GM12801 (cell line): ENCODE data around the gene BSG.

Source experiments
- TF ChIP-seq, protein P1 (sequence below): IDR thresholded peaks from one replicate; pipeline ENCODE4 v1.5.1; 2011; ENCODE audit warnings: control low read depth; ENCODE audit not compliant: insufficient read length; ENCODE audit errors: extremely low read depth

The BSG gene

DNA sequence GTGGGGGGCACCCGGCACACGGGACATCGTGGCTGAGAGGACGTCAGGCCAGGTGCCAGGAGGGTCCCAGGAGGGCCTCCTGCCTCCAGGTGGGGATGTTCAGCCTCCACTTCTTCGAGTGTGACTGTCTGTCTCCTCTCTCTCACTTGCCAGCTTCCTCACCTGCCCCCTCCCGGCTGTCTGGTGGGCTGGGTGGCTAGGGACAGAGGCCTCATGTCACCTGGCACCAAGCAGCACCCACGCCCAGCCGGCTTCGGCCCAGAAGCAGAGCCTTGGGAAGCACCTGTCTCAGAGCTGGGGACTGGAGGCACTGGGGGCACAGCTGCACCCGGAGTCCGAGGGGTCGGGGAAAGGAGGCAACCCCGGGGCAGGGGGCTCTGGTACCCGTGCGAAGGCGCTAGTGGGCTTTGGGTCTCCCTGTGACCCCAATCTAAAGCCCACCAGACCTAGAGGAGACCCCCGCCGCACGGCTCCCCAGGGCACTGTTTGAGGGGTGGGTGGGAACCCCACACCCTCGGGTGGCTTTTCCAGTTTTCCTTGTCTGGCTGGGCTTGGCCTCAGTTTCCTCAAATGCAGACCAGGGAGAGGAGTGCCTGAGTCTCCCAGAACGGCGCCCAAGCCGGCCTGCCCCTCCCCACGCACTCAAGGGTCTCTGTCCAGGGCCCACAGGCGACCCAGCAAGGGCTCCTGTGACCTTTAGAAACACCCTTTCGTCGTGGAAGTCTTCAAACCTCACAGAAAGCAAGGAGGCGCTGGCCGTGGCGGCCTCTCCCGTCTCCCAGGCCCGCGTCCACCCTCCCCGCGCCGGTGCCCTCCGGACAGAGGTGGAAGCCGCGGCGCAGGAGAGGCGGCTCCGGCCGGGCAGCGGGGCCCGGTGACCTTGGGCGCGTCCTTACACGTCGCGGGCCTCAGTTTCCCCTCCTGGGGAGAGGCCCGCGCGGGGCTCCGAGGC, 16.6 kb downstream of the BSG start:
- TF ChIP-seq, protein P1, sequence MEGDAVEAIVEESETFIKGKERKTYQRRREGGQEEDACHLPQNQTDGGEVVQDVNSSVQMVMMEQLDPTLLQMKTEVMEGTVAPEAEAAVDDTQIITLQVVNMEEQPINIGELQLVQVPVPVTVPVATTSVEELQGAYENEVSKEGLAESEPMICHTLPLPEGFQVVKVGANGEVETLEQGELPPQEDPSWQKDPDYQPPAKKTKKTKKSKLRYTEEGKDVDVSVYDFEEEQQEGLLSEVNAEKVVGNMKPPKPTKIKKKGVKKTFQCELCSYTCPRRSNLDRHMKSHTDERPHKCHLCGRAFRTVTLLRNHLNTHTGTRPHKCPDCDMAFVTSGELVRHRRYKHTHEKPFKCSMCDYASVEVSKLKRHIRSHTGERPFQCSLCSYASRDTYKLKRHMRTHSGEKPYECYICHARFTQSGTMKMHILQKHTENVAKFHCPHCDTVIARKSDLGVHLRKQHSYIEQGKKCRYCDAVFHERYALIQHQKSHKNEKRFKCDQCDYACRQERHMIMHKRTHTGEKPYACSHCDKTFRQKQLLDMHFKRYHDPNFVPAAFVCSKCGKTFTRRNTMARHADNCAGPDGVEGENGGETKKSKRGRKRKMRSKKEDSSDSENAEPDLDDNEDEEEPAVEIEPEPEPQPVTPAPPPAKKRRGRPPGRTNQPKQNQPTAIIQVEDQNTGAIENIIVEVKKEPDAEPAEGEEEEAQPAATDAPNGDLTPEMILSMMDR, result no peak

DNA sequence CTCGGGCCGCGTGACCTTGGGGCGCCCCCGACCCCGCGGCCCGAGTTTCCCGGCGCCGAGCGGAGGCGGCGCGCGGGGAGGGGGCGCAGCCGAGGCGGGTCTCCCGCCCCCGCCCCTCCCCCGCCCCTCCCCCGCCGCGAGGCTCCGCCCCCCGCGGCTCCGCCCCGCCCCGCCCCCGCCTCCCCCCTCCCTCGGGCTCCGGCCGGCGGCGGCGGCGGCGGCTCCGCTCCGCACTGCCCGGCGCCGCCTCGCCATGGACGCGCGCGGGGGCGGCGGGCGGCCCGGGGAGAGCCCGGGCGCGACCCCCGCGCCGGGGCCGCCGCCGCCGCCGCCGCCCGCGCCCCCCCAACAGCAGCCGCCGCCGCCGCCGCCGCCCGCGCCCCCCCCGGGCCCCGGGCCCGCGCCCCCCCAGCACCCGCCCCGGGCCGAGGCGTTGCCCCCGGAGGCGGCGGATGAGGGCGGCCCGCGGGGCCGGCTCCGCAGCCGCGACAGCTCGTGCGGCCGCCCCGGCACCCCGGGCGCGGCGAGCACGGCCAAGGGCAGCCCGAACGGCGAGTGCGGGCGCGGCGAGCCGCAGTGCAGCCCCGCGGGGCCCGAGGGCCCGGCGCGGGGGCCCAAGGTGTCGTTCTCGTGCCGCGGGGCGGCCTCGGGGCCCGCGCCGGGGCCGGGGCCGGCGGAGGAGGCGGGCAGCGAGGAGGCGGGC, 17.4 kb downstream of the BSG start, which contains the start of gene HCN2:
Gene HCN2 (plus strand): TSS at position 189 of the 703 bp plus-strand sequence. CDS start 65 bp downstream, at position 254.
- TF ChIP-seq, protein P1, result no peak

- TF ChIP-seq, protein P1, result no peak
Measured at GRCh38 chr19:590396-590745, 18.0 kb downstream of the BSG start.

- TF ChIP-seq, protein P1, result no peak
Measured at GRCh38 chr19:590750-591098, 18.3 kb downstream of the BSG start.

- TF ChIP-seq, protein P1, result no peak
Measured at GRCh38 chr19:591099-591958, 18.9 kb downstream of the BSG start.

GRCh38 chr19:592101-592500, 19.7 kb downstream of the BSG start:
- TF ChIP-seq, protein P1, result no peak

- TF ChIP-seq, protein P1, result no peak
Measured at GRCh38 chr19:593055-593454, 20.7 kb downstream of the BSG start.
